ENCODE measurements around the gene NOC4L. TPM values are rescaled to one million over a fixed set of nuclear protein-coding genes. Genes with fewer than 3 reads are reported as not detected.

NOC4L gene
- polyA plus RNA-seq, 1 experiment: 8.1 TPM

- POLR2A ChIA-PET: no interaction called here
- Histone ChIP-seq H3K36me3 (ENCODE audit: control insufficient read depth, insufficient read depth, low read length) (no peaks in the 10 kb centered on the region), H3K4me3 (ENCODE audit: low read depth, low read length) (no peak overlapping the region), H3K27me3 (ENCODE audit: control insufficient read depth, insufficient read depth, low read length) (peaks cover 7% of the 10 kb centered on the region; the same call in 1 of the 2 replicates)
- TF ChIP-seq CTCF (IDR thresholded peaks at IDR 0.05; ENCODE audit: insufficient read depth, low read depth, low read length): no peak
- CTCF ChIA-PET: no interaction called here
- DNase-seq (ENCODE audit: low read depth): no peak
These were observed 21.8 kb downstream of the NOC4L start for GRCh38 chr12:132166093-132166492.

- no peak for TF ChIP-seq CTCF (IDR thresholded peaks at IDR 0.05; ENCODE audit: insufficient read depth, low read depth, low read length)
- no peak for DNase-seq (ENCODE audit: low read depth)
- no peaks in the 10 kb centered on the region for H3K36me3 ChIP-seq (ENCODE audit: control insufficient read depth, insufficient read depth, low read length)
- peaks cover 9% of the 10 kb centered on the region; the same call in 1 of the 2 replicates for H3K27me3 ChIP-seq (ENCODE audit: control insufficient read depth, insufficient read depth, low read length)
- CTCF ChIA-PET: interaction anchor here (1.0 kb wide), 1 partner anchor 247 kb away, joined by 3 read pairs; no protein-coding TSS in a partner anchor
- no peak overlapping the region for H3K4me3 ChIP-seq (ENCODE audit: low read depth, low read length)
- POLR2A ChIA-PET: no interaction called here
These were observed 22.7 kb downstream of the NOC4L start for GRCh38 chr12:132166801-132167591.

GRCh38 chr12:132167611-132168310 is 23.5 kb downstream of the NOC4L start:
- H3K4me3 ChIP-seq (ENCODE audit: low read depth, low read length): no peak overlapping the region
- no peak for DNase-seq (ENCODE audit: low read depth)
- TF ChIP-seq CTCF (IDR thresholded peaks at IDR 0.05; ENCODE audit: insufficient read depth, low read depth, low read length): no peak
- ChIA-PET POLR2A (no interaction called here), CTCF (interaction anchor here (0.7 to 1.0 kb wide), 2 partner anchors 12 to 246 kb away, joined by 3 read pairs; no protein-coding TSS in a partner anchor)
- no peaks in the 10 kb centered on the region for H3K36me3 ChIP-seq (ENCODE audit: control insufficient read depth, insufficient read depth, low read length)
- peaks cover 11% of the 10 kb centered on the region; the same call in 1 of the 2 replicates for H3K27me3 ChIP-seq (ENCODE audit: control insufficient read depth, insufficient read depth, low read length)

- ChIA-PET POLR2A (no interaction called here), CTCF (interaction anchor here (0.7 kb wide), 1 partner anchor 11 kb away, joined by 3 read pairs; no protein-coding TSS in a partner anchor)
- Histone ChIP-seq H3K4me3 (ENCODE audit: low read depth, low read length) (no peak overlapping the region), H3K36me3 (ENCODE audit: control insufficient read depth, insufficient read depth, low read length) (no peaks in the 10 kb centered on the region), H3K27me3 (ENCODE audit: control insufficient read depth, insufficient read depth, low read length) (peaks cover 14% of the 10 kb centered on the region)
- DNase-seq (ENCODE audit: low read depth): no peak
- no peak for TF ChIP-seq CTCF (IDR thresholded peaks at IDR 0.05; ENCODE audit: insufficient read depth, low read depth, low read length)
These were observed 24.2 kb downstream of the NOC4L start for GRCh38 chr12:132168311-132169031.

- DNase-seq (ENCODE audit: low read depth): no peak
- peaks cover 10% of the 10 kb centered on the region for H3K27me3 ChIP-seq (ENCODE audit: control insufficient read depth, insufficient read depth, low read length)
- TF ChIP-seq CTCF (IDR thresholded peaks at IDR 0.05; ENCODE audit: insufficient read depth, low read depth, low read length): no peak
- no peaks in the 10 kb centered on the region for H3K36me3 ChIP-seq (ENCODE audit: control insufficient read depth, insufficient read depth, low read length)
- H3K4me3 ChIP-seq (ENCODE audit: low read depth, low read length): no peak overlapping the region
- ChIA-PET CTCF (no interaction called here), POLR2A (no interaction called here)
These were observed 25.1 kb downstream of the NOC4L start for GRCh38 chr12:132169376-132169775.
